HG03060 (cell line): ENCODE results near the gene DLEC1.
"Not testable (repeated sequence)": the region's sequence is repeated elsewhere in the genome, so short reads cannot be mapped to it uniquely, and the experiment has no call there.

Experiments used
- ATAC-seq: cut with Tn5 transposase; IDR thresholded peaks from one replicate; pipeline ENCODE4 v1.9.1; 2021; ENCODE audit warnings: low read depth, moderate number of reproducible peaks; ENCODE audit not compliant: unreplicated experiment

DLEC1 gene

GRCh38 chr3:38149708-38150107 is 110.7 kb downstream of the DLEC1 start:
- ATAC-seq: no peak

GRCh38 chr3:38150780-38151528 is 111.9 kb downstream of the DLEC1 start:
- no peak for ATAC-seq

GRCh38 chr3:38151667-38152265 is 112.8 kb downstream of the DLEC1 start:
- ATAC-seq: no peak

- no peak for ATAC-seq
Observed at GRCh38 chr3:38152609-38153008, 113.6 kb downstream of the DLEC1 start.

DNA sequence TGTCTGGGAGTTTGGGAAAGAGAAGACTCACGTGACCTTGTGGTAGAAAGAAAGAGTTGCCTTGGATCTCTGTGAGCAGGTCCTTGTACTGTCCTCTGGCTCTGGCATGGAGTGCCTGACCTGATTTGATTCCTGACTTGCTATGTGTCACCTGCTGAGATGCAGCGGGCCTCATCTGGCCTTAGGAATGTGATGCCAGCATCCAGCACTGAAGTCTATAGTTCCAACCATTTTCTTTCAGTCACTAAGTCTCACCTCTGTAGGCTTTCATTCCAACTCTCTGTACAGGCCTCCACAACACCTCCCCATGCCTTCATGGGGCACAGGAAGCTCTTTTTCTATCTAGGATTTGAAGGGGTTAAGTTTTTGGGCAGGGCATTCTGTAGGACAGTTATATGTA is 114.2 kb downstream of the DLEC1 start:
- no peak for ATAC-seq

DNA sequence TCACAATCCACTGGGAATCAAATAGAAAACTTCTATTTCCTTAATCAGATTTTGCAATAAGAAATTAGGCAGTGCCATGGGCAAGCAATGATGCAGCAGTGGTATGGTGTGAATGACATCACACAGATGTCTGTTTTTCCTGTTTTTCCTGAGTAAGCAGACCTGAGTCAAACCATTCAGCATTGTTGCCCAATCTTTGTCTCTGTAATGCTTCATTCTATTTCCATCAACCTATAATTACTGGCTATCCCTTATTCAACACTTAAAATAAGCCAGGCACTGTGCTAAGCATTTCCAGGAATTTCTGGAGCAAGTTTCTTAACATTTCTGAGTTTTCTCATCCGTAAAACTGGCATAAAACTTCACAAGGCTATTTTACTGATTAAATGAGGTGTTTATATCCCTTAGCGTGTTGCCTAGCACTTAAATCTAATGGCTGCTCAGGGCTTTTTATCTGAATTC is 115.1 kb downstream of the DLEC1 start:
- no peak for ATAC-seq

- no peak for ATAC-seq
Observed at GRCh38 chr3:38154625-38155255, 115.7 kb downstream of the DLEC1 start.

GRCh38 chr3:38155825-38156224 is 116.8 kb downstream of the DLEC1 start:
- ATAC-seq: no peak

DNA sequence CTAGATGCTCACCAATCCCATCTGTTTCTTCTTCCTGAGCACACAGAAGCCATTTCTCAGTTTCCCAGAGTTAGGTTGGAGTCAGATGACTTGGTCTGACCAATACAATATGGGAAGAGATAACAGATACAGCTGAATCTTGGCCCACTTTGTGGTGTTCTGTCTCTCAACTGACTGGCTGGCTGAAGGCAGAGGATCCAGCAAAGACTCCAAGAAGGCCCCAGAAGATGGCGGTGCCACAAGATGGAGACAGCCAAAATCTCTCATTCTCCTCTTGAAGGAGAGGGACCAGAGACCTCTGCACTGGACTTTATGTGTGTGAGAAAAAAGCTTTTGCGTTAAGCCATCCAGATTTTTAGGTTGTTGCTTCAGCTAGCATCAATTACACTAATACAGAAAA is 118.1 kb downstream of the DLEC1 start:
- no peak for ATAC-seq

- no peak for ATAC-seq
Observed at GRCh38 chr3:38157595-38157994, 118.6 kb downstream of the DLEC1 start.

DNA sequence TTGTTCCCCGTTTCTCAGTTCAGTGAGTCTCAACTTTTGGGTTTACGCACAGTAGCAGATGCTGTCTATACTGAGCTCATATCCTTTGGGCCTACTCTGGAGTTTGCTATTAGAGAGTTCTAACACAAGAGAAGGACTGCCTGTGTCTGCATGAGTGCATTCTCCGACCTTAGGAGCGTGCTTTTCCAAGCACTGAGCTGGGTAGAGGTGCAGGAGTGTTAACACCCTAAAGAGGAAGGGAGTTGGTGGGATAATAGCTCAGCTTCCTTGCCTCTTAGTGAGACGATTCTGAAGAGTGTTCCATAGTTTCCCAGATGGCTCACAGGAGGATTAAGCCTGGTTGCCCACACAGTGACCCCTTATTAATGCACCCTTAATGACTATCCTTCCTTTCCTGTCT is 119.5 kb downstream of the DLEC1 start:
- ATAC-seq: no peak

GRCh38 chr3:38160704-38161103 is 121.7 kb downstream of the DLEC1 start:
- not testable (repeated sequence) for ATAC-seq

DNA sequence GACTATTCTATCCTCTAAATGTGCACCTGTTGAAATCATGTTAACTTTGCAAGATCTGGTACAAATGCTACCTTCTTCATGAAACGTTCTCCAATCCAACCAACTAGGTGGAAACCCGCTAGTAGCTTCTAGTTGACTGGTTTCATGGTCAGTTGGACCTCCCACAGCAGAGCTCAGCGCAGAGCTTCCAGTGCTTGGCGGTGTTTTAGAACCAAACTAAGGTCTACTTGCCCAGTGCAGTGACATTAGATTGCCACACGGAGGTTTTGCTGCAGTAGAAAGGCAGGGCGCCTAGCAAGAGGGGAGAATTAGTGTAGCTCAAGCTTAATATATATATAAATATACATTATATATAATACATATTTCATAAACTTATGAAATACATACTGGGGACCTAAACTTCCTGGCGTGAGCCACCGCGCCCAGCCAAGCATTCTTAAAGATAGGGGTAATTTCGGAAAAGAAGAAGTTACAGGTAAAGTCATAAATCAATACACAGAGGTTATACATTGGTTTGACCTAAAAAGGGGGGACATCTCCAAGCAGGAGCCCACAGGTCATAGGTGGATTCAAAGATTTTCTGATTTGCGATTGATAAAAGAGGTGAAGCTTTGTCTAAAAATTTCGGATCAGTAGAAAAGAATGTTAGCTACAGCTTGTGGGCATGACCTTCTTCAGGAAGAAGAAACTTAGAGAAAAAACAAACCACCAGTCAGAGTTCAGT is 124.3 kb downstream of the DLEC1 start:
- ATAC-seq: no peak

DNA sequence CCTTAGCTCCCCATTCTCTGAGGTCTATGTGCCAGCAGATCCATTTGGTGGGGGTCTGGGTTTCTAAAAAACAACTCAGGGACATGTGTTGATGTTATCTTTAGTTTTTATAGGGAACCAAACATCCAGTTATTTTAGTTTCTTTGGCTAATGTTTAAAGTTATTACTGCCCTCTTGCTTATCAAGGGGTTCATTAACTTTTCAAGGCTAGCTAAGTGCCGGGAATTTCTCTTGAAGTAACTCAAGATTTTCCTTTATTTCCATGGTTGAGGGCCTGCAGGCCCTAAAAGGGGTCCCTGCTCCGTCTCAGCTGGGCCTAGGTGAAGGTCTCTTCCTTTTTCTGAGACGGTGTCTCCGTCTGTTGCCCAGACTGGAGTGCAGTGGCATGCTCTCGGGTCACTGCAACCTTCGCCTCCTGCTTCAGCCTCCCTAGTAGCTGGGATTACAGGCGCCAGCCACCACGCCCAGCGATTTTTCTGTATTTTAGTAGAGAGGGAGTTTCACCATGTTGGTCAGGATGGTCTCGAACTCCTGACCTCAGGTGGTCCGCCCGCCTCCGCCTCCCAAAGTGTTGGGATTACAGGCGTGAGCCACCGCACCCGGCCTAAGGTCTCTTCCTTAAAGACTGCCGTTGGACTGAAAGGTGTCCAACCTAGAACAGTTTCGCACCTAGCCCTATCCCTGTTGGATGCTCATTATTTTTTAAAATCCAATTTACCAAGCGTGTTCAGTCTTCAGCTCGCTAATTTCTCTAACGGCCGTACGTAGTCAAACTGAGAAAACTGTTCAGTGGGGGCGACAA is 125.0 kb downstream of the DLEC1 start:
- ATAC-seq: no peak

DNA sequence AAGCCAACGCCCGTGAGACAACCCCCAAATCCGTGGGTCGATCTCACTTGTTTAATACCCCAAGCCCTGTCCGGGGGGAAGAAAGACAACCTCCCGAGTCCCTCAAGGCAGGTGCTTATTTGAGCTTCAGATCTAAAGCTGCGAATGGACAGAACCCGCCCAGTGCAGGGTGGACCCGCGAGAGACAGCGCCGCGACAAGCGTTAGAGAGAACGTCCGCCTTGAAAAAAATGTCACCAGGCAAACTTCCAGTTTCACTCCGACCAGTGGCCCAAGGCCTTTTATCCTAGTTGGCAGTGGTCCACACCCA is 125.6 kb downstream of the DLEC1 start:
- ATAC-seq: no peak

DNA sequence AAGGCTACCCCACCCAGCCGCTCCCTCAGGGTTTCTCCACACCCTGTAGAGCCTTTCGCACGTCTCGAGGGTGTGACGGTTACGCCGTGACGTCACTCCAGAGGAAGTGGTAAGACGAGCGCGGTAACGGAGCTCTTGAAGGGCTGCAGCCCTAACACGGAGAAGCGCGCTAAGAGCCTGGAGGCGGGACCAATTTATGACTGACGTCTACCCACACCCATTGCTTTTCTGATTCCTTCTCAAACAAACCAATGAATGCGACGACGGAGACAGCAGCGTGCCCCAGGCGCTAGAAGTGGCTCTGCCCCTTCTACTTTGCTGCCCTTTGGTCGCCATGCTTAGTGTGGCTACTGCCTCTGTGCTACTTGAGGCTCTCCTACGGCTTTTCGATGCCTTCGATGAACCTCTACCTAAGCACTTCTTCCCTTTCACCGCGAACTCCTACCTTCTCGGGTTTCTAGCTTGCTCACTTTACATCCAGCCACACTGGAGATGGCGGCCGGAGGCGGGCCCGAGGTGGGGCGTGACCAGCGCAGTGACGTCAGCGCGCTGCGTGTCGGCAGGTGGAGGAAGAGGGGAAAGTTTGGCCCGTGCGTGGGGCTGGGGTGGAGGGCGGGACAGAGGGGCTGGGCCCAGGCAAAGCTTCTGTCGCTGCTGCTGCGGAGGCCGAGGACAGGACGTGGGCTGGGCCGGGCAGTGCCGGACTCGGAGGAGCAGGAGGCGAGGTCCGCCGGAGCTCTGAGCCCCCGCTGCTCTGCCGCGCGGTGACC is 126.1 kb downstream of the DLEC1 start, which contains the start of gene OXSR1:
TSS of gene OXSR1 (plus strand) at position 586 of the 770 bp plus-strand sequence. CDS start 340 bp downstream, outside the sequence.
- peak; percentile 93 for ATAC-seq

DNA sequence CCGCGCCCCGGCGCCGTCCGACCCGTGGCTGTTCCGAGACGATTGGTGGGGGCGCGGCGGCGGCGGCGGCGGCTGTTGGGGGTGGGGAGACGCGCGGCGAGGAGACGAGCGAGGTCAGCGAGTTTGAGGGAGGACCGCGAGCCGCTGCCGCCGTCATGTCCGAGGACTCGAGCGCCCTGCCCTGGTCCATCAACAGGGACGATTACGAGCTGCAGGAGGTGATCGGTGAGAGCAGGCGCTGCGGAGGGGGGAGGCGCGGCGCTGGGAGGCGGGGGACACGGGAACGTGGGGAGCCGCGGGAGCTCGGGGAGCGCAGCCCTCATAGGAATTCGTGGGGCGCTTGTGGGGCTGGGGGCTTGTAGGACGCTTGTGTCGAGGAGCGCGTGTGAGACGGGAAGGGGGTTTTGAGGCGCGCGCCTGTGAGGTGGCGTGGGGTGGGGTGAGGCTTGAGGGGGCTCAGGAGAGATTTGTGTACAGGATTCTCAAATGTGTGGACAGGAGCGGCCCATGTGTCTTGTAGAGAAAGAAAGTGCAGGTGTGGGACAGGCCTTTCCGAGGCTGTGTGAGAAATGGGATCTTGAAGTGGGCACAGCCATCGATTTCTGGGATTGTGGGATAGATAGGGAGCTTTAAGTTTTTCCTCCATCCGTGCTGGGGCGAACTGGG is 126.8 kb downstream of the DLEC1 start:
- no peak for ATAC-seq

GRCh38 chr3:38167591-38167990 is 128.6 kb downstream of the DLEC1 start:
- no peak for ATAC-seq
